ENCODE data around the gene CAPN5. TPM values are rescaled to one million over a fixed set of nuclear protein-coding genes. Genes with fewer than 3 reads are reported as not detected.

The CAPN5 gene
- total and polyA plus RNA-seq, 2 donors (not counting 1 experiment from before 2014, with no cell fraction given): 17.5 to 20.4 TPM

DNA sequence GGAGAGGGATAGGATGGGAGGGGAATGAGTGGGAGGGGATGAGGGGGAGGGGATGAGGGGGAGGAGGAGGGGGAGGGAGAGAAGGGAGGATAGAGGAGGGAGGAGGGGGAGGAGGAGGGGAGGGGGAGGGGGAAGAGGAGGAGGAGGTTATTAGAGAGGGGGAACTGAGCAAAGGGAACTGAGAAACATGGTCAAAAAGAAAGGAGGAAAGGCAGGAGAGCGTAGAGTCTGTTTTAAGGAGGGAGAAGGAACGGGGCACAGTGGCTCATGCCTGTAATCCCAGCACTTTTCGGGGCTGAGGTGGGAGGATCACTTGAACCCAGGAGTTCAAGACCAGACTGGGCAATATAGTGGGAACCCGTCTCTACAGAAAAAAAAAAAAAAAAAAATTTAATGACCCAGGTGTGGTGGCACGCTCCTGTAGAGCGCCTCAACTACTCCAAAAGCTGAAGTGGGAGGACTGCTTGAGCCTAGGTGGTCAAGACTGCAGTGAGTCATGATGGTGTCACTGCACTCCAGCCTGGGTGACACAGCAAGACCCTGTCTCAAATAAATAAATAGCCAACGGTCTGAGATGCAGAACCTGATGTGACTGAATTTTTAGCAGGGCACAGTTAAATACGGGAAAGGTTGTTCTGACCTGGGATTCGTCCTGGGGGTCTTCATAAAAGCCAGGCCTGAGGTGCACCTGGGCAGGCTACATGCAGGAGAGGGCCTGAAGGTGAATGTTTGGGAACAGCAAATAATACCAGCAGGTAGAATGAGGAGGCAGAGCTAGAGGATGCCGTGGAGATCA is 28.5 kb upstream of the CAPN5 start:
- Histone ChIP-seq H3K9me3 (ENCODE audit: control insufficient read depth, insufficient read depth, low read depth, low read length) (no peaks in the 10 kb centered on the region), H3K9ac (ENCODE audit: insufficient read depth, low read length) (no peak overlapping the region), H2AFZ (ENCODE audit: low read length) (no peak overlapping the region), H3K27me3 (ENCODE audit: control insufficient read depth, insufficient read depth, low read length) (peaks cover 30% of the 10 kb centered on the region), H3K79me2 (ENCODE audit: control insufficient read depth, insufficient read depth, low read length) (no peaks in the 10 kb centered on the region), H3K27ac (ENCODE audit: insufficient read depth, low read length) (no peak overlapping the region), H3K36me3 (ENCODE audit: control insufficient read depth, insufficient read depth, low read length) (no peaks in the 10 kb centered on the region), H3K4me1 (ENCODE audit: control insufficient read depth, extremely low read depth, insufficient read depth, low read length) (no peaks in the 10 kb centered on the region), H4K20me1 (ENCODE audit: control insufficient read depth, extremely low read depth, insufficient read depth, low read length) (no peaks in the 10 kb centered on the region), H3K4me3 (replicated peaks in 1 of 4; ENCODE audit: control extremely low read depth in 1 of 4, insufficient read depth in 1 of 4, low read depth in 3 of 4, low read length in 4 of 4) (no peak overlapping the region), H3K4me2 (ENCODE audit: extremely low read depth, insufficient read depth, low read length) (no peak overlapping the region)
- TF ChIP-seq, protein P1, sequence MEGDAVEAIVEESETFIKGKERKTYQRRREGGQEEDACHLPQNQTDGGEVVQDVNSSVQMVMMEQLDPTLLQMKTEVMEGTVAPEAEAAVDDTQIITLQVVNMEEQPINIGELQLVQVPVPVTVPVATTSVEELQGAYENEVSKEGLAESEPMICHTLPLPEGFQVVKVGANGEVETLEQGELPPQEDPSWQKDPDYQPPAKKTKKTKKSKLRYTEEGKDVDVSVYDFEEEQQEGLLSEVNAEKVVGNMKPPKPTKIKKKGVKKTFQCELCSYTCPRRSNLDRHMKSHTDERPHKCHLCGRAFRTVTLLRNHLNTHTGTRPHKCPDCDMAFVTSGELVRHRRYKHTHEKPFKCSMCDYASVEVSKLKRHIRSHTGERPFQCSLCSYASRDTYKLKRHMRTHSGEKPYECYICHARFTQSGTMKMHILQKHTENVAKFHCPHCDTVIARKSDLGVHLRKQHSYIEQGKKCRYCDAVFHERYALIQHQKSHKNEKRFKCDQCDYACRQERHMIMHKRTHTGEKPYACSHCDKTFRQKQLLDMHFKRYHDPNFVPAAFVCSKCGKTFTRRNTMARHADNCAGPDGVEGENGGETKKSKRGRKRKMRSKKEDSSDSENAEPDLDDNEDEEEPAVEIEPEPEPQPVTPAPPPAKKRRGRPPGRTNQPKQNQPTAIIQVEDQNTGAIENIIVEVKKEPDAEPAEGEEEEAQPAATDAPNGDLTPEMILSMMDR (conservative IDR thresholded peaks at IDR 0.05 in 1 of 2, IDR thresholded peaks at IDR 0.05 in 1 of 2; ENCODE audit: low read depth in 1 of 2, low read length in 2 of 2): no peak
- TF ChIP-seq EZH2 (IDR thresholded peaks at IDR 0.05; ENCODE audit: low read length, missing control alignments): no peak
- peak in 1 of 2 donors; percentile 43 for DNase-seq (ENCODE audit: low read depth in 2 of 2)

DNA sequence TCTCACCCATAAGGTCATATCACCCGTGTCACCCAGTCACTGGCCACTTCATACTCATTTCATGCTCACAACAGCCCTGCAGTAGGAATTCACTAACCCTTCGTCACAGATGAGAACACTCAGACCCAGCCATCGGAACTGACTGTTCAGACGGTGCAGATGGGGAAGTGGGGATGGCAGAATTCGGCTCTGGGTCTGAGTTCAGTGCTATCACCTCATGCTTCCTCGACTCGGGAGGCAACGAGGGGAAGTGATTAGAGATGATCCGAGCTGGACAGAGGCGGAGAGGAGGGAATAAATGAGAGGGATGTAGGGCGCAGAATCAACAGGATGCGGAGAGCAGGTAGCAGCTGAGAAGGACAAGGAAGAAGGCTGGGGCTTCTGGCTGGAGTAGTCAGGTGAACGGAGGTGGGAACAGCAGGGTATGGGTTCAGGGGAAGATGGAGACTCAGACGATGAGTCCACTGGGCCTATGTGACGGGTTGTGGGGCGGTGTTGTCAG is 27.9 kb upstream of the CAPN5 start:
- Histone ChIP-seq H3K4me3 (replicated peaks in 1 of 4; ENCODE audit: control extremely low read depth in 1 of 4, insufficient read depth in 1 of 4, low read depth in 3 of 4, low read length in 4 of 4) (no peak overlapping the region), H3K4me1 (ENCODE audit: control insufficient read depth, extremely low read depth, insufficient read depth, low read length) (no peaks in the 10 kb centered on the region), H2AFZ (ENCODE audit: low read length) (no peak overlapping the region), H4K20me1 (ENCODE audit: control insufficient read depth, extremely low read depth, insufficient read depth, low read length) (no peaks in the 10 kb centered on the region), H3K9ac (ENCODE audit: insufficient read depth, low read length) (no peak overlapping the region), H3K36me3 (ENCODE audit: control insufficient read depth, insufficient read depth, low read length) (no peaks in the 10 kb centered on the region), H3K4me2 (ENCODE audit: extremely low read depth, insufficient read depth, low read length) (no peak overlapping the region), H3K79me2 (ENCODE audit: control insufficient read depth, insufficient read depth, low read length) (no peaks in the 10 kb centered on the region), H3K27ac (ENCODE audit: insufficient read depth, low read length) (no peak overlapping the region), H3K9me3 (ENCODE audit: control insufficient read depth, insufficient read depth, low read depth, low read length) (no peaks in the 10 kb centered on the region), H3K27me3 (ENCODE audit: control insufficient read depth, insufficient read depth, low read length) (peaks cover 32% of the 10 kb centered on the region)
- TF ChIP-seq, protein P1 (conservative IDR thresholded peaks at IDR 0.05 in 1 of 2, IDR thresholded peaks at IDR 0.05 in 1 of 2; ENCODE audit: low read depth in 1 of 2, low read length in 2 of 2): no peak
- TF ChIP-seq EZH2 (IDR thresholded peaks at IDR 0.05; ENCODE audit: low read length, missing control alignments): no peak
- no peak for DNase-seq (ENCODE audit: low read depth in 2 of 2)

DNA sequence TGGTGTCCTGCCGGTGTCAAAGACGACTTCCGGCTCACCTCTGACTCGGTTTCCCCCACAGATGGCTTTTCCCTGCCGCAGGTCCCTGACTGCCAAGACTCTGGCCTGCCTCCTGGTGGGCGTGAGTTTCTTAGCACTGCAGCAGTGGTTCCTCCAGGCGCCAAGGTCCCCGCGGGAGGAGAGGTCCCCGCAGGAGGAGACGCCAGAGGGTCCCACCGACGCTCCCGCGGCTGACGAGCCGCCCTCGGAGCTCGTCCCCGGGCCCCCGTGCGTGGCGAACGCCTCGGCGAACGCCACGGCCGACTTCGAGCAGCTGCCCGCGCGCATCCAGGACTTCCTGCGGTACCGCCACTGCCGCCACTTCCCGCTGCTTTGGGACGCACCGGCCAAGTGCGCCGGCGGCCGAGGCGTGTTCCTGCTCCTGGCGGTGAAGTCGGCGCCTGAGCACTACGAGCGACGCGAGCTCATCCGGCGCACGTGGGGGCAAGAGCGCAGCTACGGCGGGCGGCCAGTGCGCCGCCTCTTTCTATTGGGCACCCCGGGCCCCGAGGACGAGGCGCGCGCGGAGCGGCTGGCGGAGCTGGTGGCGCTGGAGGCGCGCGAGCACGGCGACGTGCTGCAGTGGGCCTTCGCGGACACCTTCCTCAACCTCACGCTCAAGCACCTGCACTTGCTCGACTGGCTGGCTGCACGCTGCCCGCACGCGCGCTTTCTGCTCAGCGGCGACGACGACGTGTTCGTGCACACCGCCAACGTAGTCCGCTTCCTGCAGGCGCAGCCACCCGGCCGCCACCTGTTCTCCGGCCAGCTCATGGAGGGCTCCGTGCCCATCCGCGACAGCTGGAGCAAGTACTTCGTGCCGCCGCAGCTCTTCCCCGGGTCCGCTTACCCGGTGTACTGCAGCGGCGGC is 27.0 kb upstream of the CAPN5 start:
- Histone ChIP-seq H3K4me3 (replicated peaks in 1 of 4; ENCODE audit: control extremely low read depth in 1 of 4, insufficient read depth in 1 of 4, low read depth in 3 of 4, low read length in 4 of 4) (peak overlapping the region in 3 of 4 experiments; percentile 26 to 50 (median 35)), H3K9me3 (ENCODE audit: control insufficient read depth, insufficient read depth, low read depth, low read length) (no peaks in the 10 kb centered on the region), H3K79me2 (ENCODE audit: control insufficient read depth, insufficient read depth, low read length) (no peaks in the 10 kb centered on the region), H3K27ac (ENCODE audit: insufficient read depth, low read length) (no peak overlapping the region), H3K36me3 (ENCODE audit: control insufficient read depth, insufficient read depth, low read length) (no peaks in the 10 kb centered on the region), H3K27me3 (ENCODE audit: control insufficient read depth, insufficient read depth, low read length) (peaks cover 32% of the 10 kb centered on the region), H2AFZ (ENCODE audit: low read length) (no peak overlapping the region), H3K4me1 (ENCODE audit: control insufficient read depth, extremely low read depth, insufficient read depth, low read length) (no peaks in the 10 kb centered on the region), H3K4me2 (ENCODE audit: extremely low read depth, insufficient read depth, low read length) (peak overlapping the region; percentile 75), H3K9ac (ENCODE audit: insufficient read depth, low read length) (no peak overlapping the region), H4K20me1 (ENCODE audit: control insufficient read depth, extremely low read depth, insufficient read depth, low read length) (no peaks in the 10 kb centered on the region)
- DNase-seq (ENCODE audit: low read depth in 2 of 2): peak; percentile 42 to 56
- TF ChIP-seq, protein P1 (conservative IDR thresholded peaks at IDR 0.05 in 1 of 2, IDR thresholded peaks at IDR 0.05 in 1 of 2; ENCODE audit: low read depth in 1 of 2, low read length in 2 of 2): peak; percentile 59 to 61
- TF ChIP-seq EZH2 (IDR thresholded peaks at IDR 0.05; ENCODE audit: low read length, missing control alignments): peak; percentile 35

All from fibroblast of lung (primary cell).